GM12874 (cell line): ENCODE results near the gene DRD3.

Experiments used
- TF ChIP-seq, protein P1 (sequence below): IDR thresholded peaks from 2 replicates; pipeline ENCODE4 v1.5.1; 2011; ENCODE audit warnings: low read depth, mild to moderate bottlenecking, control low read depth, low read length, moderate library complexity; ENCODE audit not compliant: insufficient read depth

The DRD3 gene

DNA sequence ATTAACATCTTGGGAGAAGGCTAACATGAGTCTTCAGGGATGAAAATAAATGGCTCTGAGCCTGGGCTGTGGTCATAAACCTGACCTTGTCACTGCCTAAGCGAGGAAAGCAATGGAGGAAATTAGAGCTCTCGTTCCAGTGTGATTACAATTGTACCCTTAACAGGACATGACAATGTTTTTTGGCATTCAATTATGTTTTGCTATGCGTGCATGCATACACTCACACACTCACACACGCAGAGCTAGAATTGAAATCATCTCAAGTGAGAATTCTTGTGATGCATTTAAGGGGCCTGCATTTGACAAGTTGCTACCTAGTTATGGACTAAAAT is 34.4 kb upstream of the DRD3 start:
- TF ChIP-seq, protein P1, sequence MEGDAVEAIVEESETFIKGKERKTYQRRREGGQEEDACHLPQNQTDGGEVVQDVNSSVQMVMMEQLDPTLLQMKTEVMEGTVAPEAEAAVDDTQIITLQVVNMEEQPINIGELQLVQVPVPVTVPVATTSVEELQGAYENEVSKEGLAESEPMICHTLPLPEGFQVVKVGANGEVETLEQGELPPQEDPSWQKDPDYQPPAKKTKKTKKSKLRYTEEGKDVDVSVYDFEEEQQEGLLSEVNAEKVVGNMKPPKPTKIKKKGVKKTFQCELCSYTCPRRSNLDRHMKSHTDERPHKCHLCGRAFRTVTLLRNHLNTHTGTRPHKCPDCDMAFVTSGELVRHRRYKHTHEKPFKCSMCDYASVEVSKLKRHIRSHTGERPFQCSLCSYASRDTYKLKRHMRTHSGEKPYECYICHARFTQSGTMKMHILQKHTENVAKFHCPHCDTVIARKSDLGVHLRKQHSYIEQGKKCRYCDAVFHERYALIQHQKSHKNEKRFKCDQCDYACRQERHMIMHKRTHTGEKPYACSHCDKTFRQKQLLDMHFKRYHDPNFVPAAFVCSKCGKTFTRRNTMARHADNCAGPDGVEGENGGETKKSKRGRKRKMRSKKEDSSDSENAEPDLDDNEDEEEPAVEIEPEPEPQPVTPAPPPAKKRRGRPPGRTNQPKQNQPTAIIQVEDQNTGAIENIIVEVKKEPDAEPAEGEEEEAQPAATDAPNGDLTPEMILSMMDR, result no peak

DNA sequence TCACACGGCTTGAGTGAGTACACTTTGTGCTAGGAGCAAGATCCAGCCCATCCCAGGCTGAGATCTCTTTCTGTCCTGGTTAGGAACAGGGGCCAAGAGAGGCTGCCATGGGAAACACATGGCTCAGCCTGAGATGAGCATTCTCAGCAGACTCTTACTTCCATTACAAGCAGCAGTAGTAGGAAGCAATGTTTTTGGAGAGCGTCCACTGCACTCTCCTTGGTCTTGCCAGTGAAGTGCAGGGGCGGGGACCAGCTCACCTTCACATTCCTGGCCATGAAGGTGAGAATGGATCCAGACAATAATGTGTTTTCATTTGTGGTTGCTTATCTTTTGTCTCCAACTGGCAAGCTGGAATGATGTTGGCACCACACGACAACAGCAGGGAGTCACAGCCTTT is 33.8 kb upstream of the DRD3 start:
- TF ChIP-seq, protein P1, result no peak

DNA sequence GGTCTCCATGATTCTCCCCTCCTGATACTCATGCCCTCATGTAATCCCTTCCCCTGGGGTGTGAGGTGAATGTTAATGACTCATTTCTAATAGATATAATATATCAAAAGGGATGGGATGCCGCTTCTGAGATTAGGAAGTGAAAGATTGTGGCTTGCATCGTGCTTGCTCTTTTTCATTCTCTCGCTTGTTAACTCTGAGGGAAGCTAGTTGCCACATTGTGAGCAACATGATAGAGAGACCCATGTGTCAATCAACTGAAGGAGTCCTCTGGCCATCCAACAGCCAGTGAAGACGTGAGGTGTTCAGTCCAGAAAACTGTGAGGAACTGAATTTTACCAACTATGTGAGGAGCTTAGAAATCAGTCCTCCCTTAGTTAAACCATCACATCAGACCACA is 28.9 kb upstream of the DRD3 start:
- TF ChIP-seq, protein P1, result no peak

DNA sequence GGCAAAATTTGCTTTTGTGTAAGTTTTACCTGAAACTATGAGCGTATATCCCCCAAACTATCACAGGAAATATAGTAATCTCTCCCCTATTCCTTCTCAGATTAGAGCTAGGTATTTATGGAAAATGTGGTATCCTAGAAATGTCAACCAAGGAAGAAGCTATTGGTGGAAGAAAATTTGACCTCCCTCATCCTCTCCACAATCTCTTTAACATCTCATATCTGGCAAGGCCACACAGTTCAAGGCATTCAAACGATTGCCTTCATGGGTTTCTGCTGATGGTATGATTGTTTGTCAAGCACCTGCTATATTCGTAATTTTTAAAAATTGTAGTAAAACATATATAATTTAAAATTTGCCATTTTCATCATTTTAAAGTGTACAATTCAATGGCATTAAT is 27.5 kb upstream of the DRD3 start:
- TF ChIP-seq, protein P1, result no peak

DNA sequence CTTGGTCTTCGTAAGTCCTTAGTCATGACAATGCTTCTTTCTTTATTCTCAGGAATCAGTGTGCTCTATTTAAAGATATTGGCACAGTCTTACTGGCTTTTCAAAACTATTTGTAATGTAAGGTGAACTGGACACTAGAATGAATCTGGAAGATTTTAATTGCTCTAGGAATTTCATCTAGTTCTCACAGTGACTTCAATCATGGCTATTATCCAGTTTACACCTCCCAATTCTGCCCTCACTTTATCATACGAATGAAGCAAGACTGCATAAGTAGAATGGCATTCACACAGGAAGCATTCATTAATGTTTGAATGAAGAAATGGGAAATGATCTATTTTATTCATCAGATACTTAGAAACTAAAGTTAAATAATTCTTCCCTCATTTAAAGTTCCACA is 26.7 kb upstream of the DRD3 start:
- TF ChIP-seq, protein P1, result no peak

DNA sequence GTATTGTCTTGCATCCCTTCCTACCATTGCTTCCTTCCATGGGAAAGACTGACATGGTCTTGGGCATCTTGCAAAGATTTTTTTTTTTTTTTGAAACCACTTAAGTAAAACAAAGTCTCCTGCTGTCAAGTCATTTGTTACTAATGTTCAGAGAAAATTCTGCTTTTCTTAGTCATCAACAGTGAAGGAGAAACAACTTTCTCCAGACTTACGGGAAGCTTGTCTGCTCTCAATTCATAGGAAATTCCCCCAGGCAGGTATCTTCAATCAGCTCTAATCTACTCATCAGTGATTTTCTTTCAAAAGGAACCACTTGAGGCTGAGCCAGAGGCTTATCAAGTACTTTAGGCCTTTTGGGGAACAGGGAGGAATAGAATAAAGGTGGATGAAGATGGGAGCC is 15.9 kb upstream of the DRD3 start:
- TF ChIP-seq, protein P1, result no peak

DNA sequence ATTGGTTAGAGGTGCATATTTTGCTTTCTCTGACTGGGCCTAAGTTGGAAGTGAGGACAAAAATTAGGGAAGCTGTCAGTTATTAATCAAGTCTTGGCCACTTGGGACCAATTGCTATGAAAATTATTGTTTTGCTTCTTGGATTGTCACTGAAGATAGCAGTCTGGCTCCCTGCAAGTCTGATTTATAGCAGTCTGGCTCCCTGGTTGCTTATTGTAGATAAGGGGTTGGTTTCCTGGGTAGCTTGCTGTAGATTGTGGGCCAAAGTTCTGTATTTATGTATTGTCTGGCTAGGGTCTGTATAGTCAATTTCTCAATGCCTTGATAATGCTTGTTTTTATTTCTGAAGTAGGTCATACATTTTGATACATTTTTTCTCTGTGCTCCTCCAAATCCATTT is 13.3 kb upstream of the DRD3 start:
- TF ChIP-seq, protein P1, result no peak

DNA sequence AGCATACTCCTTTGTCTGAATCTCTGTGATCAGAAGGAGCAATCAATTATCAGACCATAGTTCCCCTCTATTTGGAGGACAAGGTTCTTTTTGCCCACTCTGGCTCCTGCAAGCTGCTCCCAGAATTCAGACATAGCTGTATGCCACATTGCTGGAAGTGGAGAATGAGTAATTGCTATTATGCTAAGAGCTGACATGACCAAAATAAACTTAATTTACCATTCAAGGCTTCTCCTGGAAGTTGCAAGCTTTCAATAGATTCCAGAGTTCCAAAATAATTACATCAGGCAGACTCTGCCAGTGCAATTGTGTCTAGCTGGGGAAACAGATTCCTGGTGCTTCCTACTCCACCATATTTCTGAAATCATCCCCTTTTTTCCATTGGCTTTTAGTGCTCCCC is 7.6 kb upstream of the DRD3 start:
- TF ChIP-seq, protein P1, result no peak
